Mesenchymal stem cell (in vitro differentiated cells and primary cell): ENCODE data around the gene VRK2.
A peak's percentile ranks its signal among the peaks of the same experiment; 100 is the strongest.

Experiments used
- DNase-seq: peaks from one replicate; pipeline ENCODE4 v3.0.0-alpha.2; 2013
- H2AFZ ChIP-seq: one replicate; pipeline ENCODE4 v1.6.1; 2013; ENCODE audit warnings: low read depth, mild to moderate bottlenecking, control low read depth, inconsistent platforms, low read length, moderate library complexity
- H2AK5ac ChIP-seq: 2 replicates; pipeline ENCODE4 v1.6.1; 2013; ENCODE audit warnings: low read length, moderate library complexity, mild to moderate bottlenecking, inconsistent platforms; ENCODE audit not compliant: severe bottlenecking
- H2BK120ac ChIP-seq: one replicate; pipeline ENCODE4 v1.6.1; 2013; ENCODE audit warnings: low read depth, mild to moderate bottlenecking, inconsistent platforms, low read length, moderate library complexity
- H2BK12ac ChIP-seq, 2 experiments: one replicate each; pipeline ENCODE4 v1.6.1; 2013; ENCODE audit warnings: inconsistent platforms in 2 of 2, low read length in 2 of 2, mild to moderate bottlenecking in 2 of 2, moderate library complexity in 2 of 2, control low read depth in 1 of 2
- H2BK15ac ChIP-seq: one replicate; pipeline ENCODE4 v1.6.1; 2013; ENCODE audit warnings: mild to moderate bottlenecking, low read depth, inconsistent platforms; ENCODE audit not compliant: poor library complexity, severe bottlenecking
- H2BK5ac ChIP-seq: 2 replicates; pipeline ENCODE4 v1.6.1; 2013; ENCODE audit warnings: low read depth, mild to moderate bottlenecking, low read length, control low read depth, inconsistent platforms; ENCODE audit not compliant: poor library complexity, severe bottlenecking
- H3K14ac ChIP-seq, 2 experiments: one replicate each; pipeline ENCODE4 v1.6.1; 2013; ENCODE audit warnings: inconsistent platforms in 2 of 2, low read length in 2 of 2, control low read depth in 1 of 2, mild to moderate bottlenecking in 1 of 2, moderate library complexity in 1 of 2
- H3K18ac ChIP-seq, 2 experiments: one replicate each; pipeline ENCODE4 v1.6.1; 2013; ENCODE audit warnings: inconsistent platforms in 2 of 2, low read length in 2 of 2, control low read depth in 1 of 2, low read depth in 1 of 2, mild to moderate bottlenecking in 1 of 2
- H3K23ac ChIP-seq, 2 experiments: one replicate each; pipeline ENCODE4 v1.6.1; 2013; ENCODE audit warnings: inconsistent platforms in 2 of 2, low read length in 2 of 2, mild to moderate bottlenecking in 2 of 2, moderate library complexity in 2 of 2, control low read depth in 1 of 2
- H3K27ac ChIP-seq: 2 replicates; pipeline ENCODE4 v1.5.1; 2013; ENCODE audit warnings: mild to moderate bottlenecking, moderate library complexity, low read length, control low read depth, inconsistent platforms; ENCODE audit not compliant: poor library complexity, severe bottlenecking
- H3K27me3 ChIP-seq, 2 experiments: 2 replicates each; pipeline versions ENCODE4 v1.6.1 to v1.7.0; 2013; ENCODE audit warnings: low read length in 2 of 2, mild to moderate bottlenecking in 2 of 2, moderate library complexity in 2 of 2, control low read depth in 1 of 2, inconsistent platforms in 1 of 2; ENCODE audit not compliant: control insufficient read depth in 1 of 2, insufficient read depth in 1 of 2
- H3K36me3 ChIP-seq, 2 experiments: 2 replicates each; pipeline versions ENCODE4 v1.6.1 to v1.7.0; 2013; ENCODE audit warnings: low read length in 2 of 2, control low read depth in 1 of 2, inconsistent platforms in 1 of 2, low read depth in 1 of 2, mild to moderate bottlenecking in 1 of 2; ENCODE audit not compliant: insufficient read depth in 2 of 2, control insufficient read depth in 1 of 2
- H3K4ac ChIP-seq, 2 experiments: one replicate each; pipeline ENCODE4 v1.6.1; 2013; ENCODE audit warnings: inconsistent platforms in 2 of 2, low read length in 2 of 2, mild to moderate bottlenecking in 2 of 2, moderate library complexity in 2 of 2, control low read depth in 1 of 2, low read depth in 1 of 2
- H3K4me1 ChIP-seq: 2 replicates; pipeline ENCODE4 v1.6.1; 2013; ENCODE audit warnings: low read depth, low read length, control low read depth; ENCODE audit not compliant: control insufficient read depth, insufficient read depth
- H3K4me2 ChIP-seq: 2 replicates; pipeline ENCODE4 v1.6.1; 2013; ENCODE audit warnings: low read length, mild to moderate bottlenecking, inconsistent platforms; ENCODE audit not compliant: poor library complexity, severe bottlenecking
- H3K4me3 ChIP-seq, 2 experiments: 2 replicates each; pipeline versions ENCODE4 v1.5.1 to v1.7.0; 2013; ENCODE audit warnings: low read length in 2 of 2, mild to moderate bottlenecking in 2 of 2, control low read depth in 1 of 2, low read depth in 1 of 2; ENCODE audit not compliant: insufficient read depth in 1 of 2
- H3K79me1 ChIP-seq: replicated peaks from 2 replicates; pipeline ENCODE4 v1.6.1; 2013; ENCODE audit warnings: mild to moderate bottlenecking, control low read depth, low read length, inconsistent platforms; ENCODE audit not compliant: poor library complexity, severe bottlenecking
- H3K9ac ChIP-seq: 2 replicates; pipeline ENCODE4 v1.7.0; 2013; ENCODE audit warnings: mild to moderate bottlenecking, low read length, moderate library complexity
- H3K9me3 ChIP-seq: 2 replicates; pipeline ENCODE4 v1.7.0; 2013; ENCODE audit warnings: mild to moderate bottlenecking, low read length; ENCODE audit not compliant: control insufficient read depth
- H4K8ac ChIP-seq: one replicate; pipeline ENCODE4 v1.6.1; 2013; ENCODE audit warnings: inconsistent platforms, mild to moderate bottlenecking, low read length, moderate library complexity
- H4K91ac ChIP-seq: one replicate; pipeline ENCODE4 v1.6.1; 2013; ENCODE audit warnings: mild to moderate bottlenecking, low read length, inconsistent platforms
- WGBS: methylation state at CpG from one replicate; pipeline ENCODE4 v1.1.7; 2013; ENCODE audit warnings: mixed read lengths; 5-methylcytosine and 5-hydroxymethylcytosine counted together

Gene VRK2

GRCh38 chr2:58135861-58136260 lies 89.3 kb downstream of the VRK2 start:
- no peak overlapping the region for H2BK12ac ChIP-seq
- WGBS = 63% methylated on average over 2 of the region's 2 CpGs
- H3K36me3 ChIP-seq = peaks cover 0 to 3% of the 10 kb centered on the region in 2 experiments
- H3K4me1 ChIP-seq = no peaks in the 10 kb centered on the region
- H3K4me2 ChIP-seq = no peak overlapping the region
- H2AK5ac ChIP-seq = no peak overlapping the region
- H2BK120ac ChIP-seq = no peak overlapping the region
- H4K91ac ChIP-seq = no peak overlapping the region
- H2BK15ac ChIP-seq = no peak overlapping the region
- H3K27ac ChIP-seq = no peak overlapping the region
- no peak overlapping the region for H3K4ac ChIP-seq
- no peak overlapping the region for H3K18ac ChIP-seq
- no peak overlapping the region for H3K14ac ChIP-seq
- H3K9me3 ChIP-seq = no peaks in the 10 kb centered on the region
- no peak overlapping the region for H2AFZ ChIP-seq
- H4K8ac ChIP-seq = no peak overlapping the region
- no peaks in the 10 kb centered on the region for H3K79me1 ChIP-seq
- DNase-seq = no peak
- H2BK5ac ChIP-seq = no peak overlapping the region
- H3K9ac ChIP-seq = no peak overlapping the region
- no peak overlapping the region for H3K4me3 ChIP-seq
- H3K23ac ChIP-seq = no peak overlapping the region
- H3K27me3 ChIP-seq = no peaks in the 10 kb centered on the region

GRCh38 chr2:58137221-58137620 lies 90.6 kb downstream of the VRK2 start:
- Histone ChIP-seq H2BK120ac (no peak overlapping the region), H3K4ac (no peak overlapping the region), H3K27me3 (no peaks in the 10 kb centered on the region), H3K4me2 (no peak overlapping the region), H3K4me3 (no peak overlapping the region), H2BK12ac (no peak overlapping the region), H3K18ac (no peak overlapping the region), H3K14ac (no peak overlapping the region), H3K27ac (no peak overlapping the region), H3K9ac (peak overlapping the region; percentile 48), H3K23ac (no peak overlapping the region), H4K91ac (no peak overlapping the region), H4K8ac (no peak overlapping the region), H3K79me1 (no peaks in the 10 kb centered on the region), H2BK15ac (no peak overlapping the region), H2BK5ac (no peak overlapping the region), H3K36me3 (peaks cover 0 to 5% of the 10 kb centered on the region in 2 experiments), H2AFZ (no peak overlapping the region), H2AK5ac (no peak overlapping the region), H3K4me1 (no peaks in the 10 kb centered on the region), H3K9me3 (no peaks in the 10 kb centered on the region)
- no peak for DNase-seq

GRCh38 chr2:58137856-58138255 lies 91.2 kb downstream of the VRK2 start:
- H3K9me3 ChIP-seq = no peaks in the 10 kb centered on the region
- no peak overlapping the region for H3K14ac ChIP-seq
- H3K18ac ChIP-seq = no peak overlapping the region
- H4K8ac ChIP-seq = no peak overlapping the region
- H3K36me3 ChIP-seq = peaks cover 0 to 5% of the 10 kb centered on the region in 2 experiments
- WGBS = no CpG with 5 or more reads among the region's 1 CpG
- no peak overlapping the region for H2BK15ac ChIP-seq
- no peak overlapping the region for H2BK120ac ChIP-seq
- no peak overlapping the region for H2BK5ac ChIP-seq
- no peak overlapping the region for H3K4me2 ChIP-seq
- H3K4ac ChIP-seq = no peak overlapping the region
- H3K9ac ChIP-seq = peak overlapping the region; percentile 48
- no peak overlapping the region for H2BK12ac ChIP-seq
- no peak overlapping the region for H2AK5ac ChIP-seq
- H4K91ac ChIP-seq = no peak overlapping the region
- H2AFZ ChIP-seq = no peak overlapping the region
- H3K27me3 ChIP-seq = no peaks in the 10 kb centered on the region
- no peak overlapping the region for H3K4me3 ChIP-seq
- H3K23ac ChIP-seq = no peak overlapping the region
- no peaks in the 10 kb centered on the region for H3K79me1 ChIP-seq
- no peaks in the 10 kb centered on the region for H3K4me1 ChIP-seq
- DNase-seq = no peak
- no peak overlapping the region for H3K27ac ChIP-seq

- no peak overlapping the region for H3K18ac ChIP-seq
- no peak overlapping the region for H2BK120ac ChIP-seq
- H3K4me2 ChIP-seq = no peak overlapping the region
- no peak overlapping the region for H3K4me3 ChIP-seq
- H4K91ac ChIP-seq = no peak overlapping the region
- no peak overlapping the region for H4K8ac ChIP-seq
- no peak overlapping the region for H2BK12ac ChIP-seq
- 83% methylated on average over 2 of the region's 3 CpGs for WGBS
- H3K27ac ChIP-seq = no peak overlapping the region
- peak; percentile 16 for DNase-seq
- no peak overlapping the region for H2AFZ ChIP-seq
- H3K9me3 ChIP-seq = no peaks in the 10 kb centered on the region
- no peak overlapping the region for H3K9ac ChIP-seq
- H3K4ac ChIP-seq = no peak overlapping the region
- H3K79me1 ChIP-seq = no peaks in the 10 kb centered on the region
- H2AK5ac ChIP-seq = no peak overlapping the region
- no peak overlapping the region for H3K23ac ChIP-seq
- no peaks in the 10 kb centered on the region for H3K4me1 ChIP-seq
- no peak overlapping the region for H3K14ac ChIP-seq
- no peak overlapping the region for H2BK5ac ChIP-seq
- H3K36me3 ChIP-seq = peaks cover 0 to 6% of the 10 kb centered on the region in 2 experiments
- H3K27me3 ChIP-seq = no peaks in the 10 kb centered on the region
- H2BK15ac ChIP-seq = no peak overlapping the region
These were observed 91.9 kb downstream of the VRK2 start for GRCh38 chr2:58138396-58139030.
